GM12878 (cell line): Measurements from ENCODE around the gene B3GNT8. TPM values are rescaled to one million over a fixed set of nuclear protein-coding genes. Genes with fewer than 3 reads are reported as not detected.

Experiments
- ATAC-seq: fragments of 200-7000 bp; cut with Tn5 transposase; 3 replicates; pipeline ENCODE4 v1.9.1; 2020; ENCODE audit warnings: mild to moderate bottlenecking, moderate library complexity
- BruUV-seq: library from RNA; stranded (reverse); fragments of 400-500 nt; replicated peaks from 2 replicates; lab custom pipeline; 2021; lab: Mats Ljungman, UMichigan
- CTCF ChIA-PET: fragments of 300-600 bp; sonication (Branson Sonifier 250); formaldehyde crosslinking; extraction: SDS; loops from one replicate; lab custom pipeline; 2021; ENCODE audit warnings: inconsistent platforms; lab: Yijun Ruan, JAX
- POLR2A ChIA-PET: fragments of 350-600 bp; formaldehyde crosslinking; extraction: SDS; loops from one replicate; lab custom pipeline; 2021; ENCODE audit warnings: inconsistent platforms; lab: Charles Lee
- RAD21 ChIA-PET: fragments of 300-600 bp; sonication (Branson Sonifier 250); formaldehyde crosslinking; loops from one replicate; lab custom pipeline; 2023; ENCODE audit warnings: antibody characterized with exemption; ENCODE audit not compliant: unreplicated experiment; lab: Charles Lee
- SMC1A ChIA-PET: fragments of 300-600 bp; sonication (Branson Sonifier 250); formaldehyde crosslinking; loops from one replicate; lab custom pipeline; 2023; ENCODE audit not compliant: unreplicated experiment, uncharacterized antibody; lab: Charles Lee
- DNase-seq: peaks from one replicate; pipeline ENCODE4 v3.0.0-alpha.2; 2011; ENCODE audit warnings: low read depth, low spot score
- FAIRE-seq: peaks from 3 replicates; lab custom pipeline; 2011; peaks lifted over from hg19 to GRCh38; lab: Jason Lieb, UNC
- H2AFZ ChIP-seq: 2 replicates; pipeline ENCODE4 v1.6.0; 2011; ENCODE audit warnings: low read depth, low read length, control low read depth; ENCODE audit not compliant: control insufficient read depth
- H3K27ac ChIP-seq: 2 replicates; pipeline ENCODE4 v1.5.1; 2011; ENCODE audit warnings: control low read depth; ENCODE audit not compliant: control insufficient read depth, insufficient read depth
- H3K27me3 ChIP-seq, 2 experiments: replicated peaks in 1 of 2; 2 replicates each; pipeline versions ENCODE4 v1.6.0 to v1.6.1; 2011; ENCODE audit warnings: low read length in 1 of 2; ENCODE audit not compliant: control insufficient read depth in 2 of 2, insufficient read depth in 2 of 2
- H3K36me3 ChIP-seq, 2 experiments: 2 replicates each; pipeline ENCODE4 v1.5.1; 2011; ENCODE audit warnings: low read length in 1 of 2; ENCODE audit not compliant: control insufficient read depth in 2 of 2, insufficient read depth in 2 of 2
- H3K4me1 ChIP-seq: 2 replicates; pipeline ENCODE4 v1.6.1; 2011; ENCODE audit warnings: mild to moderate bottlenecking, low read length, moderate library complexity, mixed read lengths; ENCODE audit not compliant: control insufficient read depth, insufficient read depth
- H3K4me2 ChIP-seq: 2 replicates; pipeline ENCODE4 v1.6.0; 2011; ENCODE audit warnings: control low read depth; ENCODE audit not compliant: control insufficient read depth, insufficient read depth
- H3K4me3 ChIP-seq: fragments of 200-600 bp; sonication (generic); 2 replicates; pipeline ENCODE4 v1.5.1; 2016
- H3K79me2 ChIP-seq: 2 replicates; pipeline ENCODE4 v1.6.0; 2011; ENCODE audit warnings: low read length; ENCODE audit not compliant: control insufficient read depth, insufficient read depth
- H3K9ac ChIP-seq: 2 replicates; pipeline ENCODE4 v1.8.0; 2011; ENCODE audit warnings: low read length, control low read depth, mixed read lengths; ENCODE audit not compliant: control insufficient read depth, insufficient read depth
- H3K9me3 ChIP-seq: replicated peaks from 3 replicates; pipeline ENCODE4 v1.5.1; 2011; ENCODE audit warnings: mild to moderate bottlenecking, low read length; ENCODE audit not compliant: control insufficient read depth, insufficient read depth
- H4K20me1 ChIP-seq: 2 replicates; pipeline ENCODE4 v1.6.0; 2011; ENCODE audit not compliant: control insufficient read depth, insufficient read depth
- EP300 ChIP-seq, 2 experiments: fragments of 150-350 bp in 1 of 2; IDR thresholded peaks; 2 replicates each; pipeline ENCODE4 v1.6.1; 2011 to 2012; ENCODE audit warnings: low read depth in 2 of 2, low read length in 2 of 2, borderline replicate concordance in 1 of 2, improper control_type of control experiment in 1 of 2, inconsistent platforms in 1 of 2; ENCODE audit not compliant: control insufficient read depth in 1 of 2
- MYB ChIP-seq: fragments of 150-350 bp; IDR thresholded peaks from 2 replicates; pipeline ENCODE4 v1.6.1; 2014; ENCODE audit warnings: mild to moderate bottlenecking, low read depth, low read length, borderline replicate concordance
- NFIC ChIP-seq: IDR thresholded peaks from 2 replicates; pipeline ENCODE4 v1.6.1; 2012; ENCODE audit warnings: low read depth, mild to moderate bottlenecking, inconsistent platforms, low read length, moderate library complexity
- NFXL1 ChIP-seq: fragments of 450-650 bp; IDR thresholded peaks from 2 replicates; pipeline ENCODE4 v1.6.1; 2017; ENCODE audit warnings: antibody characterized with exemption, mild to moderate bottlenecking, borderline replicate concordance
- RAD51 ChIP-seq: fragments of 450-650 bp; IDR thresholded peaks from 2 replicates; pipeline ENCODE4 v1.6.1; 2016; ENCODE audit warnings: moderate library complexity, mild to moderate bottlenecking, inconsistent platforms
- RELA ChIP-seq: fragments of 450-650 bp; IDR thresholded peaks from 2 replicates; pipeline ENCODE4 v1.8.0; 2014; ENCODE audit warnings: borderline replicate concordance; ENCODE audit not compliant: partially characterized antibody
- SRF ChIP-seq, 2 experiments: IDR thresholded peaks; 2 replicates each; pipeline ENCODE4 v1.6.1; 2011; ENCODE audit warnings: low read depth in 2 of 2, low read length in 2 of 2, mild to moderate bottlenecking in 1 of 2, moderate library complexity in 1 of 2
- WGBS: methylation state at CpG from one replicate; pipeline ENCODE4 v1.1.6; 2016; ENCODE audit warnings: low lambda C conversion rate; ENCODE audit not compliant: insufficient replicate concordance, insufficient coverage; ENCODE audit errors: missing lambda C conversion rate; 5-methylcytosine and 5-hydroxymethylcytosine counted together
- in situ Hi-C: fragments of 300-500 bp; cut with MboI; formaldehyde crosslinking; loops from 9 replicates; pipeline ENCODE4 v1.14.3; 2018; ENCODE audit warnings: mixed read lengths
- intact Hi-C: fragments of 100-400 bp; cut with micrococcal nuclease; formaldehyde crosslinking; loops from one replicate; pipeline ENCODE4 v1.14.2; 2022; ENCODE audit not compliant: unreplicated experiment
- polyA plus RNA-seq, 11 experiments: library from polyadenylated mRNA; depleted of rRNA in 4 of 11; unstranded in 6 of 11; stranded (reverse) in 5 of 11; fragments of >200 nt; fragmentation: Nextera tagmentation in 4 of 11; fragmentation: Illumina TruSeq in 1 of 11; extraction: Ambion mirVana in 4 of 11; extraction: Trizol in 1 of 11; gene quantifications; 1 replicate in 1 of 11; 2 replicates in 10 of 11; pipeline versions ENCODE4 v1.2.1 to v1.2.3, GENCODE V29; 2011 to 2016; ENCODE audit warnings: inconsistent platforms in 2 of 11, missing spikeins in 2 of 11, low read depth in 1 of 11
- total RNA-seq, 4 experiments: library from RNA; depleted of rRNA in 3 of 4; stranded (reverse); fragments of >200 nt in 3 of 4; fragmentation: Illumina TruSeq in 1 of 4; extraction: Trizol in 1 of 4; gene quantifications; 2 replicates each; pipeline versions ENCODE4 v1.2.1 to v1.2.3, GENCODE V29; 2013 to 2021
- TF ChIP-seq, protein P1 (sequence below): fragments of 450-650 bp; IDR thresholded peaks from 2 replicates; pipeline ENCODE4 v1.6.1; 2017; ENCODE audit warnings: antibody characterized with exemption, mild to moderate bottlenecking, moderate library complexity
- TF ChIP-seq, protein P2 (sequence below): fragments of 450-650 bp; IDR thresholded peaks from 2 replicates; pipeline ENCODE4 v1.6.1; 2017; ENCODE audit warnings: mild to moderate bottlenecking, moderate library complexity
- TF ChIP-seq, protein P3 (sequence below): IDR thresholded peaks from 2 replicates; pipeline ENCODE4 v1.6.1; 2011; ENCODE audit warnings: low read depth, mild to moderate bottlenecking, low read length, moderate library complexity, borderline replicate concordance; ENCODE audit errors: extremely low read depth

Gene B3GNT8
- total and polyA plus RNA-seq, 10 of the 15 experiments (the other 5 are each of a cell fraction or from before 2014, with no cell fraction given): 0.06 to 1.2 (median 0.31) TPM; not detected in 4

DNA sequence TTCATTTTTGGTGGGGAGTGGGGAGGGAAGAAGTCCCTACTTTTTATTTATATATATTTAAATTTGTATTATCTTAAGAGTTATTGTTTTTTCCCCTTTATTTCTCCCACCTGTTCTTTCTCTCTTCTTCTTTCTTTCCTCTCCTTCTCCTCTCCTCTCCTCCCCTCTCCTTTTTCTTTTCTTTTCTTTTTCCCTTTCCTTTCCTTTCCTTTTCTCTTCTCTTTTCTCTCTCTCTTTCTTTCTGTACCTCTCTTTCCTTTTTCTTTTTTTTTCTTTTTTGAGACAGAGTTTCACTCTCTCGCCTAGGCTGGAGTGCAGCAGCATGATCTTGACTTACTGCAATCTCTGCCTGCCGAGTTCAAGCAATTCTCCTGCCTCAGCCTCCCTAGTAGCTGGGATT is 27.6 kb downstream of the B3GNT8 start:
- H3K4me2 ChIP-seq: no peak overlapping the region; the same call in 1 of the 2 replicates
- BruUV-seq: no TSS peak

More for the DNA sequence above, 27.6 kb downstream of the B3GNT8 start:
- no peaks in the 10 kb centered on the region; a peak in 1 of 4 replicates for H3K36me3 ChIP-seq
- H3K9me3 ChIP-seq: no peaks in the 10 kb centered on the region
- no peak overlapping the region for H3K9ac ChIP-seq
- H3K27ac ChIP-seq: no peak overlapping the region
- no peak overlapping the region for H3K4me3 ChIP-seq
- ATAC-seq: no peak
- ChIA-PET POLR2A (interaction anchor here (0.6 to 1.4 kb wide), 2 partner anchors 9 to 35 kb away, joined by 4 to 6 read pairs; partner anchors contain the start of gene B9D2), SMC1A (interaction anchor here (1.2 kb wide), 1 partner anchor 32 kb away, joined by 4 read pairs; no protein-coding TSS in a partner anchor), CTCF (interaction anchor here (0.9 to 1.4 kb wide), 3 partner anchors 9 to 41 kb away, joined by 3 read pairs; no protein-coding TSS in a partner anchor), RAD21 (no interaction called here)
- in situ Hi-C loops: no loop called here
- intact Hi-C loops: loop anchor here (5.0 kb wide), 1 partner anchor 137 kb away; the partner anchor contains the start of gene HNRNPUL1
- H3K27me3 ChIP-seq: no peaks in the 10 kb centered on the region
- H2AFZ ChIP-seq: no peak overlapping the region
- TF ChIP-seq, protein P1, sequence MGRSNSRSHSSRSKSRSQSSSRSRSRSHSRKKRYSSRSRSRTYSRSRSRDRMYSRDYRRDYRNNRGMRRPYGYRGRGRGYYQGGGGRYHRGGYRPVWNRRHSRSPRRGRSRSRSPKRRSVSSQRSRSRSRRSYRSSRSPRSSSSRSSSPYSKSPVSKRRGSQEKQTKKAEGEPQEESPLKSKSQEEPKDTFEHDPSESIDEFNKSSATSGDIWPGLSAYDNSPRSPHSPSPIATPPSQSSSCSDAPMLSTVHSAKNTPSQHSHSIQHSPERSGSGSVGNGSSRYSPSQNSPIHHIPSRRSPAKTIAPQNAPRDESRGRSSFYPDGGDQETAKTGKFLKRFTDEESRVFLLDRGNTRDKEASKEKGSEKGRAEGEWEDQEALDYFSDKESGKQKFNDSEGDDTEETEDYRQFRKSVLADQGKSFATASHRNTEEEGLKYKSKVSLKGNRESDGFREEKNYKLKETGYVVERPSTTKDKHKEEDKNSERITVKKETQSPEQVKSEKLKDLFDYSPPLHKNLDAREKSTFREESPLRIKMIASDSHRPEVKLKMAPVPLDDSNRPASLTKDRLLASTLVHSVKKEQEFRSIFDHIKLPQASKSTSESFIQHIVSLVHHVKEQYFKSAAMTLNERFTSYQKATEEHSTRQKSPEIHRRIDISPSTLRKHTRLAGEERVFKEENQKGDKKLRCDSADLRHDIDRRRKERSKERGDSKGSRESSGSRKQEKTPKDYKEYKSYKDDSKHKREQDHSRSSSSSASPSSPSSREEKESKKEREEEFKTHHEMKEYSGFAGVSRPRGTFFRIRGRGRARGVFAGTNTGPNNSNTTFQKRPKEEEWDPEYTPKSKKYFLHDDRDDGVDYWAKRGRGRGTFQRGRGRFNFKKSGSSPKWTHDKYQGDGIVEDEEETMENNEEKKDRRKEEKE: no peak
- TF ChIP-seq RELA (no peak), NFXL1 (no peak), SRF (IDR thresholded peaks at IDR 0.05; ENCODE audit: low read depth in 2 of 2, low read length in 2 of 2) (no peak), MYB (no peak), RAD51 (no peak), EP300 (IDR thresholded peaks at IDR 0.05; ENCODE audit: borderline replicate concordance in 1 of 2, control insufficient read depth in 1 of 2, low read depth in 2 of 2, low read length in 2 of 2) (no peak), NFIC (no peak)
- TF ChIP-seq, protein P2, sequence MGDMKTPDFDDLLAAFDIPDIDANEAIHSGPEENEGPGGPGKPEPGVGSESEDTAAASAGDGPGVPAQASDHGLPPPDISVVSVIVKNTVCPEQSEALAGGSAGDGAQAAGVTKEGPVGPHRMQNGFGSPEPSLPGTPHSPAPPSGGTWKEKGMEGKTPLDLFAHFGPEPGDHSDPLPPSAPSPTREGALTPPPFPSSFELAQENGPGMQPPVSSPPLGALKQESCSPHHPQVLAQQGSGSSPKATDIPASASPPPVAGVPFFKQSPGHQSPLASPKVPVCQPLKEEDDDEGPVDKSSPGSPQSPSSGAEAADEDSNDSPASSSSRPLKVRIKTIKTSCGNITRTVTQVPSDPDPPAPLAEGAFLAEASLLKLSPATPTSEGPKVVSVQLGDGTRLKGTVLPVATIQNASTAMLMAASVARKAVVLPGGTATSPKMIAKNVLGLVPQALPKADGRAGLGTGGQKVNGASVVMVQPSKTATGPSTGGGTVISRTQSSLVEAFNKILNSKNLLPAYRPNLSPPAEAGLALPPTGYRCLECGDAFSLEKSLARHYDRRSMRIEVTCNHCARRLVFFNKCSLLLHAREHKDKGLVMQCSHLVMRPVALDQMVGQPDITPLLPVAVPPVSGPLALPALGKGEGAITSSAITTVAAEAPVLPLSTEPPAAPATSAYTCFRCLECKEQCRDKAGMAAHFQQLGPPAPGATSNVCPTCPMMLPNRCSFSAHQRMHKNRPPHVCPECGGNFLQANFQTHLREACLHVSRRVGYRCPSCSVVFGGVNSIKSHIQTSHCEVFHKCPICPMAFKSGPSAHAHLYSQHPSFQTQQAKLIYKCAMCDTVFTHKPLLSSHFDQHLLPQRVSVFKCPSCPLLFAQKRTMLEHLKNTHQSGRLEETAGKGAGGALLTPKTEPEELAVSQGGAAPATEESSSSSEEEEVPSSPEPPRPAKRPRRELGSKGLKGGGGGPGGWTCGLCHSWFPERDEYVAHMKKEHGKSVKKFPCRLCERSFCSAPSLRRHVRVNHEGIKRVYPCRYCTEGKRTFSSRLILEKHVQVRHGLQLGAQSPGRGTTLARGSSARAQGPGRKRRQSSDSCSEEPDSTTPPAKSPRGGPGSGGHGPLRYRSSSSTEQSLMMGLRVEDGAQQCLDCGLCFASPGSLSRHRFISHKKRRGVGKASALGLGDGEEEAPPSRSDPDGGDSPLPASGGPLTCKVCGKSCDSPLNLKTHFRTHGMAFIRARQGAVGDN: no peak
- TF ChIP-seq, protein P3, sequence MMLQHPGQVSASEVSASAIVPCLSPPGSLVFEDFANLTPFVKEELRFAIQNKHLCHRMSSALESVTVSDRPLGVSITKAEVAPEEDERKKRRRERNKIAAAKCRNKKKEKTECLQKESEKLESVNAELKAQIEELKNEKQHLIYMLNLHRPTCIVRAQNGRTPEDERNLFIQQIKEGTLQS: no peak
- H3K4me1 ChIP-seq: peaks cover 8% of the 10 kb centered on the region
- FAIRE-seq: no peak
- 50% methylated on average over 2 of the region's 2 CpGs for WGBS
- H3K79me2 ChIP-seq: peaks cover 44% of the 10 kb centered on the region
- no peaks in the 10 kb centered on the region for H4K20me1 ChIP-seq
- no peak for DNase-seq
